ENCODE data around the gene EDEM2.
"Not testable (repeated sequence)": the region's sequence is repeated elsewhere in the genome, so short reads cannot be mapped to it uniquely, and the experiment has no call there.

Gene EDEM2

GRCh38 chr20:35165221-35166185 lies 18.4 kb upstream of the EDEM2 start:
- no peak for DNase-seq (ENCODE audit: low read depth)
- TF ChIP-seq CTCF (IDR thresholded peaks at IDR 0.05; ENCODE audit: insufficient read depth, low read depth, low read length, missing control alignments): no peak
- H3K4me3 ChIP-seq (ENCODE audit: low read length): no peak overlapping the region

GRCh38 chr20:35164531-35164930 lies 17.4 kb upstream of the EDEM2 start:
- DNase-seq (ENCODE audit: low read depth); H3K4me3 ChIP-seq (ENCODE audit: low read length): not testable (repeated sequence)

- not testable (repeated sequence) for H3K4me3 ChIP-seq (ENCODE audit: low read length); DNase-seq (ENCODE audit: low read depth)
Measured at GRCh38 chr20:35160341-35160740, 13.2 kb upstream of the EDEM2 start.

- H3K4me3 ChIP-seq (ENCODE audit: low read length): no peak overlapping the region
- no peak for TF ChIP-seq CTCF (IDR thresholded peaks at IDR 0.05; ENCODE audit: insufficient read depth, low read depth, low read length, missing control alignments)
- DNase-seq (ENCODE audit: low read depth): no peak
Measured at GRCh38 chr20:35156978-35157377, 9.8 kb upstream of the EDEM2 start.

GRCh38 chr20:35155936-35156335 lies 8.8 kb upstream of the EDEM2 start:
- no peak for TF ChIP-seq CTCF (IDR thresholded peaks at IDR 0.05; ENCODE audit: insufficient read depth, low read depth, low read length, missing control alignments)
- no peak overlapping the region for H3K4me3 ChIP-seq (ENCODE audit: low read length)
- DNase-seq (ENCODE audit: low read depth): no peak

GRCh38 chr20:35151736-35152135 lies 4.6 kb upstream of the EDEM2 start:
- no peak for DNase-seq (ENCODE audit: low read depth)
- no peak overlapping the region for H3K4me3 ChIP-seq (ENCODE audit: low read length)
- no peak for TF ChIP-seq CTCF (IDR thresholded peaks at IDR 0.05; ENCODE audit: insufficient read depth, low read depth, low read length, missing control alignments)

- TF ChIP-seq CTCF (IDR thresholded peaks at IDR 0.05; ENCODE audit: insufficient read depth, low read depth, low read length, missing control alignments): no peak
Measured at GRCh38 chr20:35150846-35151579, 3.9 kb upstream of the EDEM2 start.

GRCh38 chr20:35147575-35148071 lies 487 bp upstream of the EDEM2 start:
- DNase-seq (ENCODE audit: low read depth): peak; percentile 62
- peak overlapping the region; percentile 99 for H3K4me3 ChIP-seq (ENCODE audit: low read length)

More at GRCh38 chr20:35150846-35151579, 3.9 kb upstream of the EDEM2 start:
- no peak for DNase-seq (ENCODE audit: low read depth)
- H3K4me3 ChIP-seq (ENCODE audit: low read length): no peak overlapping the region
